A204.1 (cell line): Measurements from ENCODE around the gene CTBS.
"Not testable (repeated sequence)": the region's sequence is repeated elsewhere in the genome, so short reads cannot be mapped to it uniquely, and the experiment has no call there.

ENCODE experiments used
- FAIRE-seq: peaks from 2 replicates; lab custom pipeline; 2012; peaks lifted over from hg19 to GRCh38; lab: Jason Lieb, UNC

CTBS gene

GRCh38 chr1:84584126-84584525, 9.9 kb upstream of the CTBS start:
- no peak for FAIRE-seq

- FAIRE-seq: no peak
Observed at GRCh38 chr1:84583648-84584047, 9.4 kb upstream of the CTBS start.

- no peak for FAIRE-seq
Observed at GRCh38 chr1:84582802-84583587, 8.8 kb upstream of the CTBS start.

GRCh38 chr1:84581648-84582047, 7.4 kb upstream of the CTBS start:
- no peak for FAIRE-seq

GRCh38 chr1:84574936-84575335, 696 bp upstream of the CTBS start:
- no peak for FAIRE-seq

GRCh38 chr1:84573481-84573966, 716 bp downstream of the CTBS start:
- FAIRE-seq: no peak

- no peak for FAIRE-seq
Observed at GRCh38 chr1:84571150-84571535, 3.1 kb downstream of the CTBS start.

- no peak for FAIRE-seq
Observed at GRCh38 chr1:84570436-84571149, 3.6 kb downstream of the CTBS start.

- FAIRE-seq: no peak
Observed at GRCh38 chr1:84569216-84569615, 5.0 kb downstream of the CTBS start.

- no peak for FAIRE-seq
Observed at GRCh38 chr1:84550826-84551225, 23.4 kb downstream of the CTBS start.

GRCh38 chr1:84541679-84542078, 32.6 kb downstream of the CTBS start:
- peak; percentile 94 for FAIRE-seq

- FAIRE-seq: no peak
Observed at GRCh38 chr1:84540759-84541158, 33.5 kb downstream of the CTBS start.

- no peak for FAIRE-seq
Observed at GRCh38 chr1:84539972-84540371, 34.3 kb downstream of the CTBS start.

- no peak for FAIRE-seq
Observed at GRCh38 chr1:84538599-84538998, 35.6 kb downstream of the CTBS start.

GRCh38 chr1:84525779-84526178, 48.5 kb downstream of the CTBS start:
- no peak for FAIRE-seq

- FAIRE-seq: no peak
Observed at GRCh38 chr1:84524590-84524989, 49.6 kb downstream of the CTBS start.

- FAIRE-seq: no peak
Observed at GRCh38 chr1:84510668-84511067, 63.6 kb downstream of the CTBS start.

GRCh38 chr1:84510165-84510564, 64.1 kb downstream of the CTBS start:
- no peak for FAIRE-seq

GRCh38 chr1:84509029-84509428, 65.2 kb downstream of the CTBS start:
- no peak for FAIRE-seq

GRCh38 chr1:84508510-84508909, 65.7 kb downstream of the CTBS start:
- no peak for FAIRE-seq

GRCh38 chr1:84507887-84508286, 66.4 kb downstream of the CTBS start:
- not testable (repeated sequence) for FAIRE-seq

GRCh38 chr1:84506729-84507453, 67.3 kb downstream of the CTBS start:
- no peak for FAIRE-seq
